HG03196 (cell line): ENCODE results near the gene RNF166.

Experiments used
- ATAC-seq: cut with Tn5 transposase; IDR thresholded peaks from one replicate; pipeline ENCODE4 v1.9.1; 2021; ENCODE audit not compliant: unreplicated experiment

Gene RNF166

DNA sequence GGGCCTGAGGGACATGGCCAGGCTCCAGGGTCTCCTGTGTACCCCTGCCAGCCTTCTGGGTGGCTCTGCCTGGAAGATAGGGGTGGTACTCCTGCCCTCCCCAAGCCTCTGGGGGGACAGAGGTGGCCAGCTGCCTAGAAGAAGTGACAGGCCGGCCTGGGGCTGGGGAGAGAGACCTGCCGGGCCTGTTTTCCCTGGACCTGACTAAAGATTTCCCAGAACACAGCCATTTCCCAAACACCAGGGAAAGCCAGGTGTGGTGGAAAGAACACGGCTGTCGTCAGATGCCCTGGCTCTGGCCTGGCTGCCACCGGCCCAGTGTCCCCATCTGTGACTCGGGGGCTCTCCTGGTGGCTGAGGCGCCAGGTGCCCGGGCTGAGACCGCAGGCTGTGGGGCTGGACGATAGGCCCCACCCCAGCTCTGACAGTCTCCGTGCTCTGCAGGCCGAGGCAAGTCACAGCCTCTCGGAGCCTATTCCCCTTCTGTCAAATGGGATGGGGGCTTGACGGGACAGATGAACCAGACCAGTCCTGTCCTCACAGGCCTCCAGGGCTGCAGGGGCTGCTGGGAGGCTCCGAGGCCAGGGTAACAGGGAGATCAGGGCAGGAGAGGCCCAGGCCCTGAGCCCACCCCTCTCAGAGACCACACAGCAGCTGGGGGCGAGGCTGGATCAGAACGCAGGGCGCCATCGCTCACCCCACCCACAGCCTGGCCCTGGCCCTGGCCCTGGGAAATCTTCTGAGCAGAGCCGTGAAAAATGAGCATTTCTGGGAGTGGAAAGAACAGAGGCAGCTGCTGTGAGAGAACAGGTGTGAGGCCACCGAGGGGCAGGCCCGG, 33.1 kb upstream of the RNF166 start:
- ATAC-seq, result no peak

DNA sequence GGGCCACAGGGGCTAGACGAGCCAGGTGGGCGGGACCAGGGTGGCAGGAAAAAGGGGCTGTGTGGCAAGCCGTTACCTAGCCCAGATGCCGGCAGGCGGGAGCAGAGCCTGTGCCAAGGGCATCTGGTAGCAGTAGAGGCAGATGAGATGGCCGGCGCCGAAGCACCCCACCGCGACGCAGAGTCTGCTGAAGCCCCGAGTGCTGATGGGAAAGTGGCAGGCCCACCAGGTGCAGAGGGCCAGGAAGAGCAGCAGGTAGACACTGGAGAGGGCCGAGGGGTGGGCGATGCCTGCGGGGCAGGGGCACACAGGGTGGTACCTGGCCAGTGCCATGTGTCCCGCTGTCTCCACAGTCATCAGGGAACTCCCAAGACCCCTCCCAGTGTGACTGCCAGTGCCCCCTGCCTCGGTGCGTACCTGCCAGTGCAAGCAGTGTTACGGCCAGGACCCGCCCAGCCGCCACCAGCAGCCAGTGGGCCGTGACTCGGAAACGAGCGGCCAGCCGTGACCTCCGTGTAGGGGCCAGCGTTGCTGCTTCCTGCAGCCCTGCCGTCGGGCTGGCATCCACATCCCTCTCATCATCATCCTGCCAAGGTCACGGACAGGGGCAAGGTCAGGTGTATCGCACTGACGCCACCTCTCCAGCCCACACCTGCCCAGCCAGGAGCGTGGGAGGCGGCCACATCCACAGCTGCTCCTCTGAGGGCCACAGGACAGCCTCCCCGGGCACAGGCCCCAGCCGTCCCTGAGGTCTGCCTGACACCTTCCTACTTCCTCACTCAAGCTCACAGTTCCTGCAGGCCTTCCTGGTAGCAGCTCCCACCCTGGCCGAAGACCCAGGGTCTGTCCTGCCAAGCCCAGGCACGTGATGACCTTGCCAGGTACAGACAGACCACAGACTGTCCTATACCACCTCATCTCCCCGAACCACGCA, 32.2 kb upstream of the RNF166 start:
- no peak for ATAC-seq

- no peak for ATAC-seq
Measured at GRCh38 chr16:88737298-88738150, 31.3 kb upstream of the RNF166 start.

DNA sequence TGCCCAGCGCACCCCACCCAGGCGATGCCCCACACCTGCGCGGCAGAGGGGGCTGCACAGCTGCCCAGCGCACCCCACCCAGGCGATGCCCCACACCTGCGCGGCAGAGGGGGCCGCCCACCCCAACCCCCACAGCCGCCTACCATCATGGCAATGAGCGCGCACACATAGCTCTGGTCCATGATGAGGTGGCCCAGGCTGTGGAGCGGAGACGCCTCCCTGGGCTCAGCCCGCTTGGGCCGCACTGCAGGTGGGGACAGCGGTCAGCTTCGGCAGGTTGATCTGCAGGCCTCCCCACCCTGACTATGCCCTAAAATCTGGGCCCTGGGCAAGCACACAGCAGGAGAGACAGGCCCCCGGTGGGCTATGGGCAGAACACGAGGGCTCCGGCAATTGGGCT, 30.3 kb upstream of the RNF166 start:
- ATAC-seq, result no peak

- ATAC-seq, result no peak
Measured at GRCh38 chr16:88736088-88736487, 29.9 kb upstream of the RNF166 start.

GRCh38 chr16:88735616-88736015, 29.4 kb upstream of the RNF166 start:
- no peak for ATAC-seq

DNA sequence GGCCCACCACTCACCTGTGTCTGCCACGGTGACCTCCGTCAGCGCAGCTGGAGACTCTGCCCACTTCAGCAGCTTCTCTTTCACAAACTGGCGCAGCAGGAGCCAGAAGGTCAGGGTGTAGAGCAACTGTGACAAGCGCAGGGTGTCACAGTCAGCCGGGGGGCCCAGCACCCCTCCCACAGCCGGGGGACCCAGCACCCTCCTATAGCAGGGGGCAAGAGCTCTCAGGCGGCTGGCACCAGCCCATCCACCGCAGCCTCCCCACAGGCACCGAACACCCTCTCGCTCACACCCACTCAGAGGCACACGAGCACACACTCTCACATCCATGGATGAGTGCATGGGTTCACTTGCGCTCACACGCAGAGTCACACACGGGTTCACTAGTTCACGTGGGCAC, 28.9 kb upstream of the RNF166 start:
- ATAC-seq, result no peak

DNA sequence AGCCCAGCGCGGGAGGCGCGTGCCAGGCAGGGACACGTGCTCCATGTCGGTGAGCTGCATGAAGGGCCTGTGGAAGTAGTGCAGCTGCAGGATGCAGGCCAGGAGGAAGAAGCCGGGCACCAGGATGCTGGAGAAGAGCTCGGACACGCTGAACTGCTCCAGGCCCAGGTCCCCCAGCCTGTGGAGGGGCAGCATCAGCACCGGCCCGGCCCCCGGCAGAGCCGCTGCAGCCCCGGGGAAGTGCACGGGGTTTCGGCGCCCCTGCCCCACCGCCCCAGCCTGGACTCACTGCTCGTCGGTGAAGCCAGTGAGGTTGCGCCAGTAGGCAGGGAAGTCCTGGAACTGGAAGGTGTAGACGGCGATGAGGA, 28.1 kb upstream of the RNF166 start:
- no peak for ATAC-seq

DNA sequence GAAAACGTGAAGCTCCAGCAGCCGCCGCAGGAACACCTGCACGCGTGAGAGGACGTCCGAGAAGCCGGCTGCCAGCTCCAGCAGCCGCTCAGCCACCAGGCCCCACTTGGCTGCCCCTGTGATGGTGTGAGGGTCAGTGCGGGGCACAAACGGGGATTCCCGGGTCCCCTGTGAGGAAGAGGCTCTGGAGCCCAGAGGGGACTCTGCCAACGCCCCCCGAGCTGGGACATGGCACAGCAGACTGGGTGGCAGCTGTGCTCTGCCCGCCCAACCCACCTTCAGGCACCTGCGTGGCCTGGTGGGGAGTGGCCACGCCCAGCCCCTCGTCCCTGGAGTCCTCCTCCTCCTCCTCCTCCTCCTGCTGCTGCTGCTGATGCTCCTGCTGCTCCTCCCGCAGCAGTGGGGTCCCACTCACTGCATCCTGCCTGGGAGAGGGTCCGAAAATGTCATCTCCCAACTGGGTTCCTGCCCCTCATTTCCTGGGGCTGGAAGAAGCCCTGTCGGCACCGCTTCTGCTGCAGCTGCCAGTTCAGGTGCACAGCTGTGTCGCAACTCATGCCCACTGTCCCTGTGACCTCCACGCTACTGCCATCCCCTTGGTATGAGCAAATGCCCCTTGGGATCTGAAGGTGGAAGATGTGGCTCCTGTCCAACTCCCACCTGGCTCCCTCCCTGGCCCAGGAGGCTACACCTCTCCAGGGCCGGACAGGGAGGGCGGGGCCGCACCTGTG, 27.6 kb upstream of the RNF166 start:
- no peak for ATAC-seq

GRCh38 chr16:88732961-88733294, 26.7 kb upstream of the RNF166 start:
- ATAC-seq, result no peak

DNA sequence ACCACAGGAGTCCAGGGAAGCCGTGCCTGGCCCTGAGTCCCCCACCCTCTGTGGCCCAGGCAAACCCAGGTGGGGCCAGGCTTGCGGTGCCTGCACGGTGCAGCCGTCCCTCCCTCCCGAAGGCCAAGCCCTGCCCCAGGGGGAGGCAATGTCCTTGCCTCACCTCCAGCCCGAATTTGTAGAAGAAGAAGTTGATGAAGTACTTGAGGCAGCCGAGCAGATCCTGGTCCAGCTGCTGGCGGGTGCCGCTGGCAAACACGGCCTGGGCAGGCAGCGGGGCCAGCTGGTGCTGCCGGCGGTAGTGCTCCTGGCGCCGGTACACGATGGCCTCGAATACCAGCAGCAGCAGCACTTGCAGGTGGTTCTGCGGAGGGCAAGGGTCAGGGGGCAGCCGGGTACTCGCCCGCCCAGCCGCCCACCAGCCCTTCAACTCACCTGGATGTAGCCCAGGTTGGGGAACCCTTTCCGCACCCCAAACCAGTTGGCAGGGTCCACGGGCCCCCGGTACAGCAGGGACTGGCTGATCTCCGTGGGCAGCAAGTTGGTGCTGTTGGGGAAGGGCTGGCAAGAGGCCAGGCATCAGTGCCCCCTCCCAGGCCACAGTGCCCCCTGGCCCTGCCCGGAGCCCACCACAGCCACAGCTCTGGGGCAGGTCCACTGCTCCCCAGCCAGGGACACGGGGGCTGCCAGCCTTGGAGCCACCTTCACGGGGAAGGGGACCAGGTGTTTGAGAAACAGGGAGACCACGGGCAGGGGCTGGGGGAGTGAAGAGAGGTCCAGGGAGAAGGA, 26.2 kb upstream of the RNF166 start:
- no peak for ATAC-seq

GRCh38 chr16:88731699-88732098, 25.5 kb upstream of the RNF166 start:
- ATAC-seq, result no peak

- no peak for ATAC-seq
Measured at GRCh38 chr16:88730632-88731607, 24.7 kb upstream of the RNF166 start.

DNA sequence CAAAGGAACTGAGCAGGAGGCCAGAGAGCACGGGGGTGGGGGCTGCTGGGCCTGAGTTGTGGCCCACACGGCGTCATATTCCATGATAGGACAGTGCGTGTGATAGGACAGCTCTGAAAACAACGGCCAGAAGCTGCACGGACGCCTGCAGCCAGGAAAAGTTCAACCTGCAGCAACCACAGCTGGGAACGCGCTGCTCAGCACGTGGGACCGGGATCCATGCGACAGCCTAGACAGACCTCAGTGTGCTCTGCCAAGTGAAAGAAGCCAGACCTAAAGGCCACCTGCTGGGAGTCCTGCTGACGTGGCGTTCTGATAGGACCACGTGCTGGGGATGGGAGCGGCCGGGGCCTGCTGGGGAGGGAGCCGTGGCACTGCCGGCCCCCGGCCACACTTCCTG, 21.7 kb upstream of the RNF166 start:
- ATAC-seq, result no peak

- no peak for ATAC-seq
Measured at GRCh38 chr16:88726981-88727380, 20.8 kb upstream of the RNF166 start.

DNA sequence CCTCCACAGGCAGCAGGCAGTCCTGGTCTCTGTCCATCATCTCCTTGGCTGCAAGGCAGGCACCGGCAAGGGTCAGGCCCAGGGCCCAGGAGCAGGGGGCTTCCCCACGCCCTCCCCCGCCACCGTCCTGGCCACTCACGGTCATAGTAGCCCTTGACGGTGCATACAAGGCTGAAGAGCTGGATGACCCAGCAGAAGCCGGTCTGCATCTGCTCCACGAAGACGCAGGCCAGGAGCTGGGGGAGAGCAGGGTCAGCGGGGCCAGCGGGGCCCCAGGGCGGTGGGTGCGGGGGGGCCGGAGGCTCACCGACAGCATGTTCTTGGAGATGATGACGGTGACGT, 20.2 kb upstream of the RNF166 start:
- no peak for ATAC-seq

- no peak for ATAC-seq
Measured at GRCh38 chr16:88725609-88726407, 19.6 kb upstream of the RNF166 start.
